Hepatocyte (in vitro differentiated cells): ENCODE results near the gene AGRP.

Experiments used
- EZH2 ChIP-seq: fragments of 200-600 bp; sonication (generic); IDR thresholded peaks from 2 replicates; pipeline ENCODE4 v1.6.1; 2016; ENCODE audit warnings: antibody characterized with exemption, mild to moderate bottlenecking, borderline replicate concordance
- EZH2phosphoT487 ChIP-seq: fragments of 200-600 bp; sonication (generic); IDR thresholded peaks from one replicate; pipeline ENCODE4 v1.6.1; 2018; ENCODE audit warnings: antibody characterized with exemption, mild to moderate bottlenecking, low read depth, moderate library complexity; ENCODE audit not compliant: unreplicated experiment, severe bottlenecking
- TF ChIP-seq, protein P1 (sequence below): fragments of 200-600 bp; sonication (generic); IDR thresholded peaks from 2 replicates; pipeline ENCODE4 v1.5.1; 2016; ENCODE audit warnings: antibody characterized with exemption, mild to moderate bottlenecking; ENCODE audit not compliant: poor library complexity

DNA sequence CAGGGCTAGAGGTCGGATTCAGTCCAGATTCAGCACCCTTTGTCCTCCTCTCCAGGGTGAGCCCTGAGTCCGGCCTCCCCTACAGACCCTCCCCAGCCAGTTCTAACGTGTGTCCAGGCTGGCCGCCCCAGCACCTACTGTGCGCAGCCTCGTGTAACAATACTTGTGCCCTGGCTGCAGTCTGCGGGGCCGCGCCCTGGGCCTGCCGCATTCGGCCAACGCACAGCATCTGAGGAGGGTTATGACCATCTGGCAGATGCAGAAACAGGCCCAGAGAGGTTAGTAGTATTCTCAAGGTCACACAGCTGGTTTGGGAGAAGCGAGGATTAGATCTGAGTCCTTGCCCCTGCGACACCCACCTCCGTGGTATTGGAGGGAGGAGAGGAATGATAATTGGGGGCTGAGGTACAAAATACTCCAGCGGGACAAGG lies 46.2 kb upstream of the AGRP start:
- TF ChIP-seq, protein P1, sequence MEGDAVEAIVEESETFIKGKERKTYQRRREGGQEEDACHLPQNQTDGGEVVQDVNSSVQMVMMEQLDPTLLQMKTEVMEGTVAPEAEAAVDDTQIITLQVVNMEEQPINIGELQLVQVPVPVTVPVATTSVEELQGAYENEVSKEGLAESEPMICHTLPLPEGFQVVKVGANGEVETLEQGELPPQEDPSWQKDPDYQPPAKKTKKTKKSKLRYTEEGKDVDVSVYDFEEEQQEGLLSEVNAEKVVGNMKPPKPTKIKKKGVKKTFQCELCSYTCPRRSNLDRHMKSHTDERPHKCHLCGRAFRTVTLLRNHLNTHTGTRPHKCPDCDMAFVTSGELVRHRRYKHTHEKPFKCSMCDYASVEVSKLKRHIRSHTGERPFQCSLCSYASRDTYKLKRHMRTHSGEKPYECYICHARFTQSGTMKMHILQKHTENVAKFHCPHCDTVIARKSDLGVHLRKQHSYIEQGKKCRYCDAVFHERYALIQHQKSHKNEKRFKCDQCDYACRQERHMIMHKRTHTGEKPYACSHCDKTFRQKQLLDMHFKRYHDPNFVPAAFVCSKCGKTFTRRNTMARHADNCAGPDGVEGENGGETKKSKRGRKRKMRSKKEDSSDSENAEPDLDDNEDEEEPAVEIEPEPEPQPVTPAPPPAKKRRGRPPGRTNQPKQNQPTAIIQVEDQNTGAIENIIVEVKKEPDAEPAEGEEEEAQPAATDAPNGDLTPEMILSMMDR, result no peak
- TF ChIP-seq EZH2 (no peak), EZH2phosphoT487 (no peak)
